A673 (cell line): ENCODE data around the gene ISY1. TPM values are rescaled to one million over a fixed set of nuclear protein-coding genes. Genes with fewer than 3 reads are reported as not detected.
"Not testable (repeated sequence)": the region's sequence is repeated elsewhere in the genome, so short reads cannot be mapped to it uniquely, and the experiment has no call there.

ENCODE experiments used
- BruUV-seq: library from RNA; stranded (reverse); fragments of 400-500 nt; replicated peaks from 2 replicates; lab custom pipeline; 2021; lab: Mats Ljungman, UMichigan
- CTCF ChIA-PET: fragments of 300-600 bp; sonication (Branson Sonifier 250); formaldehyde crosslinking; loops from one replicate; lab custom pipeline; 2022; ENCODE audit warnings: antibody characterized with exemption; lab: Charles Lee
- POLR2A ChIA-PET: fragments of 300-600 bp; sonication (Branson Sonifier 250); formaldehyde crosslinking; loops from one replicate; lab custom pipeline; 2022; ENCODE audit warnings: antibody characterized with exemption; ENCODE audit not compliant: low non-redundant PET; lab: Charles Lee
- DNase-seq: peaks from one replicate; pipeline ENCODE4 v3.0.0-alpha.2; 2015; ENCODE audit warnings: low spot score
- H3K27ac ChIP-seq: fragments of 200-600 bp; sonication (generic); 2 replicates; pipeline ENCODE4 v1.5.1; 2016; ENCODE audit warnings: mixed run types, low read depth, mild to moderate bottlenecking, mixed read lengths, antibody characterized with exemption, low read length; ENCODE audit not compliant: poor library complexity, severe bottlenecking
- H3K27me3 ChIP-seq: fragments of 200-600 bp; sonication (generic); replicated peaks from 2 replicates; pipeline ENCODE4 v1.6.1; 2017; ENCODE audit warnings: mixed run types, low read depth, mild to moderate bottlenecking, mixed read lengths, antibody characterized with exemption, low read length; ENCODE audit not compliant: insufficient read depth, poor library complexity
- H3K36me3 ChIP-seq: fragments of 200-600 bp; sonication (generic); 2 replicates; pipeline ENCODE4 v1.6.1; 2016; ENCODE audit warnings: mixed run types, mild to moderate bottlenecking, mixed read lengths, antibody characterized with exemption, low read length; ENCODE audit not compliant: insufficient read depth, poor library complexity, severe bottlenecking
- H3K4me1 ChIP-seq: fragments of 200-600 bp; sonication (generic); 2 replicates; pipeline ENCODE4 v1.6.1; 2017; ENCODE audit warnings: mixed run types, mild to moderate bottlenecking, mixed read lengths, antibody characterized with exemption, low read length; ENCODE audit not compliant: insufficient read depth, poor library complexity, severe bottlenecking
- H3K4me3 ChIP-seq: fragments of 200-600 bp; sonication (generic); 2 replicates; pipeline ENCODE4 v1.5.1; 2016; ENCODE audit warnings: low read depth, mixed run types, mild to moderate bottlenecking, mixed read lengths, low read length; ENCODE audit not compliant: poor library complexity, severe bottlenecking
- H3K9me3 ChIP-seq: fragments of 200-600 bp; sonication (generic); 2 replicates; pipeline ENCODE4 v1.6.1; 2016; ENCODE audit warnings: mixed run types, low read depth, mild to moderate bottlenecking, mixed read lengths, antibody characterized with exemption, low read length; ENCODE audit not compliant: poor library complexity, severe bottlenecking
- CTCF ChIP-seq: fragments of 300-800, 200-600 bp; sonication (generic); conservative IDR thresholded peaks from 2 replicates; pipeline ENCODE4 v1.5.1; 2017; ENCODE audit warnings: low read depth, mild to moderate bottlenecking, antibody characterized with exemption, low read length, moderate library complexity, mixed read lengths
- EZH2 ChIP-seq: fragments of 200-600 bp; sonication (generic); IDR thresholded peaks from 2 replicates; pipeline ENCODE4 v1.6.1; 2017; ENCODE audit warnings: borderline replicate concordance, low read depth, mild to moderate bottlenecking, mixed read lengths, antibody characterized with exemption, low read length; ENCODE audit not compliant: poor library complexity, severe bottlenecking
- intact Hi-C: fragments of 100-400 bp; cut with micrococcal nuclease; formaldehyde crosslinking; loops from one replicate; pipeline ENCODE4 v1.10.0; 2022; ENCODE audit not compliant: unreplicated experiment
- total RNA-seq: library from RNA; stranded (reverse); gene quantifications from 2 replicates; pipeline ENCODE4 v1.2.3, GENCODE V29; 2021

ISY1 gene
- total RNA-seq, 1 experiment from 2014 or later, result 46.2 TPM

- no peaks in the 10 kb centered on the region for H3K27me3 ChIP-seq
- H3K4me3 ChIP-seq, result peak overlapping the region; percentile 76
- ChIA-PET POLR2A (no interaction called here), CTCF (interaction anchor here (0.6 to 1.4 kb wide), 4 partner anchors 41 to 490 kb away, joined by 3 to 8 read pairs (median 4); partner anchors contain the start of gene RAB43)
- H3K4me1 ChIP-seq, result peaks cover 10% of the 10 kb centered on the region
- H3K27ac ChIP-seq, result peak overlapping the region; percentile 99
- BruUV-seq, result no TSS peak
- TF ChIP-seq CTCF (peak; percentile 46), EZH2 (no peak)
- no peaks in the 10 kb centered on the region for H3K9me3 ChIP-seq
- intact Hi-C loops, result no loop called here
- H3K36me3 ChIP-seq, result peaks cover 28% of the 10 kb centered on the region
- DNase-seq, result peak; percentile 39
These were observed 2.1 kb upstream of the ISY1 start for GRCh38 chr3:129162729-129163579.

DNA sequence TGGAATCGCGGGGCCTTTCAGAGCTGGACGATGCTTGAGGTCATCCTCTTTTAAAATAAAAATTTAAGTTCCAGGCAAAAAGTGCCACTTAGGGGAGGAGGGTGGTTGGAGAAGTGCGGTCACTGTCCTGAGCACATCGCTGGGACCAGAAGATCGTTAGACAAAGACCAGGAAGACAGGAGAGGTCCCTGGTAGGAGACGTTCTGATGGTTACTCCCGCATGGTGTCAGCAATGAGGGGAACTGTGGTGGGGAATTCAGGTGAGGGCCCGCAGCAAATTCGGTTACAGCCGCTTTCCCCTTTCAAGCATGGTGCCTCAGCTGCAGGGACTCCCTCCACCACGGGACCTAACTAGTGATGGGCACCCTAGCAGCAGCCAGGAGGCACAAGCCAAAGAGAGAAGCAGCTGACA, 1.0 kb upstream of the ISY1 start:
- Histone ChIP-seq H3K27me3 (no peaks in the 10 kb centered on the region), H3K27ac (peak overlapping the region; percentile 99), H3K9me3 (no peaks in the 10 kb centered on the region), H3K4me1 (peaks cover 10% of the 10 kb centered on the region), H3K36me3 (peaks cover 26% of the 10 kb centered on the region), H3K4me3 (peak overlapping the region; percentile 76)
- TF ChIP-seq EZH2, result no peak
- 0 out of 2 replicates have a peak, but pooled peaks have one; percentile 3 for TF ChIP-seq CTCF
- CTCF ChIA-PET, result interaction anchor here (0.6 to 1.4 kb wide), 4 partner anchors 25 to 191 kb away, joined by 3 to 5 read pairs (median 4); partner anchors contain the start of gene RAB43
- intact Hi-C loops, result no loop called here
- BruUV-seq, result no TSS peak
- peak; percentile 25 for DNase-seq
- POLR2A ChIA-PET, result no interaction called here

GRCh38 chr3:129144786-129145185, 16.1 kb downstream of the ISY1 start:
- Histone ChIP-seq H3K36me3 (peaks cover 4% of the 10 kb centered on the region), H3K9me3 (no peaks in the 10 kb centered on the region), H3K4me1 (no peaks in the 10 kb centered on the region), H3K27me3 (no peaks in the 10 kb centered on the region), H3K4me3 (no peak overlapping the region), H3K27ac (no peak overlapping the region)
- BruUV-seq, result no TSS peak
- DNase-seq, result no peak
- intact Hi-C loops, result no loop called here
- POLR2A ChIA-PET, result no interaction called here
- CTCF ChIA-PET, result no interaction called here
- TF ChIP-seq EZH2 (no peak), CTCF (no peak)

- BruUV-seq, H3K9me3 ChIP-seq, H3K27ac ChIP-seq, DNase-seq, CTCF ChIA-PET, intact Hi-C loops, H3K27me3 ChIP-seq, H3K4me3 ChIP-seq, H3K4me1 ChIP-seq, POLR2A ChIA-PET: not testable (repeated sequence)
- H3K36me3 ChIP-seq, result peaks cover 15% of the 10 kb centered on the region
These were observed 19.9 kb downstream of the ISY1 start for GRCh38 chr3:129141011-129141410.
